Pancreas (tissue), 10 donors: ENCODE measurements around the gene BNIP2. TPM values are rescaled to one million over a fixed set of nuclear protein-coding genes. Genes with fewer than 3 reads are reported as not detected.

ENCODE experiments used
- ATAC-seq, 4 donors: fragments of 200-7000 bp; cut with Tn5 transposase; one replicate each; pipeline versions ENCODE4 v1.8.0 to v1.9.1; 2020; ENCODE audit warnings: mild to moderate bottlenecking in 4 of 4, moderate library complexity in 4 of 4
- DNase-seq, 6 donors: peaks; one replicate each; pipeline ENCODE4 v3.0.0-alpha.2; 2020
- FAIRE-seq: peaks from 2 replicates; lab custom pipeline; 2012; peaks lifted over from hg19 to GRCh38; lab: Jason Lieb, UNC
- H3K27ac ChIP-seq, 4 donors: fragments of 200-600 bp; sonication (generic); 1 replicate in 3 of 4; 2 replicates in 1 of 4; pipeline versions ENCODE4 v1.5.0 to v1.8.0; 2020
- H3K27me3 ChIP-seq, 4 donors: fragments of 200-600 bp; one replicate each; pipeline ENCODE4 v1.8.0; 2021
- H3K36me3 ChIP-seq, 3 donors: fragments of 200-600 bp; sonication (generic) in 1 of 3; one replicate each; pipeline versions ENCODE4 v1.5.0 to v1.8.0; 2020 to 2021
- H3K4me1 ChIP-seq, 3 donors: fragments of 200-600 bp; one replicate each; pipeline ENCODE4 v1.8.0; 2021
- H3K4me3 ChIP-seq, 4 donors: fragments of 200-600 bp; sonication (generic) in 2 of 4; one replicate each; pipeline versions ENCODE4 v1.5.0 to v1.8.0; 2020 to 2021
- H3K9me3 ChIP-seq, 4 donors: fragments of 200-600 bp; one replicate each; pipeline ENCODE4 v1.8.0; 2021
- CTCF ChIP-seq, 4 donors: fragments of 200-600 bp; sonication (generic) in 3 of 4; IDR thresholded peaks; one replicate each; pipeline versions ENCODE4 v1.5.0 to v1.8.0; 2021; ENCODE audit warnings: antibody characterized with exemption in 4 of 4
- WGBS, 2 donors: extraction: QIAGEN DNeasy Blood & Tissue Kit; methylation state at CpG; one replicate each; pipeline ENCODE4 v1.1.7; 2013; 5-methylcytosine and 5-hydroxymethylcytosine counted together
- intact Hi-C, 3 donors: fragments of 100-400 bp; cut with DNase I; formaldehyde crosslinking; loops; one replicate each; pipeline versions ENCODE4 v1.11.1 to v1.14.2; 2022
- polyA plus RNA-seq, 2 donors: library from polyadenylated mRNA; stranded (reverse); fragments of 200-250 nt; gene quantifications; one replicate each; pipeline ENCODE4 v1.2.3, GENCODE V29; 2013
- total RNA-seq, 6 donors: library from RNA; stranded (reverse); fragmentation: NEBNext Ultra II Directional in 4 of 6; extraction: Animal tissue kit (Norgen Biotek cat#: 25700) in 4 of 6; gene quantifications; one replicate each; pipeline versions ENCODE4 v1.2.1 to v1.2.4, GENCODE V29; 2021 to 2023
- donor health status: healthy with polysubstance abuse.
- donor health status: DM: no; HTN: no; CAD: no; lungs with moderate emphysema.
- donor health status: DM: no; HTN: no; CAD: no.
- donor health status: control.
- donor health status: control.
- donor health status: Bipolar disorder and iron deficiency.
- donor health status: DM: yes; HTN: yes; CAD: no.
- donor health status: DM: no; HTN: no; CAD: no.
- donor health status: DM: no; HTN: no; CAD: no.
- donor health status: DM: yes; HTN: yes; CAD: no.

Gene BNIP2
- total and polyA plus RNA-seq, 8 donors: 15.7 to 46.9 (median 23.2) TPM

- no peak for DNase-seq
- Histone ChIP-seq H3K27me3 (no peaks in the 10 kb centered on the region), H3K36me3 (peaks cover 0 to 9% (median 0%) of the 10 kb centered on the region in 3 donors), H3K4me1 (no peaks in the 10 kb centered on the region), H3K27ac (no peak overlapping the region), H3K4me3 (no peak overlapping the region), H3K9me3 (no peaks in the 10 kb centered on the region)
- WGBS, 2 donors: 86 to 88% methylated on average over 3 of the region's 3 CpGs
- ATAC-seq: no peak
- intact Hi-C loops: no loop called here
- no peak for TF ChIP-seq CTCF (IDR thresholded peaks at IDR 0.05)
- no peak for FAIRE-seq
Measured at GRCh38 chr15:59636184-59636583, 52.9 kb downstream of the BNIP2 start.

- ATAC-seq (no peak), DNase-seq (no peak), FAIRE-seq (no peak)
- no peak overlapping the region for H3K4me3 ChIP-seq
- H3K36me3 ChIP-seq: peaks cover 0 to under 1% (median 0%) of the 10 kb centered on the region in 3 donors
- H3K4me1 ChIP-seq: no peaks in the 10 kb centered on the region
- no peaks in the 10 kb centered on the region for H3K27me3 ChIP-seq
- no peak overlapping the region for H3K27ac ChIP-seq
- WGBS, 2 donors: 42 to 54% methylated on average over 4 of the region's 4 CpGs
- no peak for TF ChIP-seq CTCF (IDR thresholded peaks at IDR 0.05)
- H3K9me3 ChIP-seq: no peaks in the 10 kb centered on the region
- intact Hi-C loops: no loop called here
Measured at GRCh38 chr15:59632714-59633113, 56.4 kb downstream of the BNIP2 start.

GRCh38 chr15:59622289-59622688, 66.8 kb downstream of the BNIP2 start:
- peak in 3 of 4 donors; percentile 60 to 83 (median 79) for ATAC-seq
- peak in 3 of 6 donors; percentile 26 to 61 (median 30) for DNase-seq
- Histone ChIP-seq H3K27me3 (no peaks in the 10 kb centered on the region), H3K4me3 (no peak overlapping the region), H3K27ac (no peak overlapping the region), H3K4me1 (no peaks in the 10 kb centered on the region), H3K9me3 (no peaks in the 10 kb centered on the region), H3K36me3 (no peaks in the 10 kb centered on the region)
- WGBS, 2 donors: 18% methylated on average over 6 of the region's 6 CpGs
- no peak for FAIRE-seq
- TF ChIP-seq CTCF (IDR thresholded peaks at IDR 0.05): no peak
- intact Hi-C loops: loop anchor here in 1 of 3 donors (10.0 kb wide), 1 partner anchor 87 kb away; no protein-coding TSS in a partner anchor

- DNase-seq: no peak
- no peaks in the 10 kb centered on the region for H3K4me1 ChIP-seq
- H3K27ac ChIP-seq: no peak overlapping the region
- H3K27me3 ChIP-seq: no peaks in the 10 kb centered on the region
- no peak for FAIRE-seq
- no peak overlapping the region for H3K4me3 ChIP-seq
- intact Hi-C loops: no loop called here
- H3K36me3 ChIP-seq: no peaks in the 10 kb centered on the region
- no peak for ATAC-seq
- WGBS, 2 donors: 56 to 73% methylated on average over 4 of the region's 4 CpGs
- TF ChIP-seq CTCF (IDR thresholded peaks at IDR 0.05): no peak
- no peaks in the 10 kb centered on the region for H3K9me3 ChIP-seq
Measured at GRCh38 chr15:59618406-59618805, 70.7 kb downstream of the BNIP2 start.

GRCh38 chr15:59616379-59616778, 72.7 kb downstream of the BNIP2 start:
- intact Hi-C loops: no loop called here
- ATAC-seq: peak in 3 of 4 donors; percentile 77 to 78 (median 78)
- no peak overlapping the region for H3K4me3 ChIP-seq

More at GRCh38 chr15:59616379-59616778, 72.7 kb downstream of the BNIP2 start:
- no peak for TF ChIP-seq CTCF (IDR thresholded peaks at IDR 0.05)
- no peak for FAIRE-seq
- no peaks in the 10 kb centered on the region for H3K9me3 ChIP-seq
- H3K36me3 ChIP-seq: no peaks in the 10 kb centered on the region
- no peaks in the 10 kb centered on the region for H3K27me3 ChIP-seq
- WGBS, 2 donors: 13 to 18% methylated on average over 3 of the region's 3 CpGs
- H3K4me1 ChIP-seq: no peaks in the 10 kb centered on the region
- DNase-seq: no peak
- H3K27ac ChIP-seq: peak overlapping the region in 2 of 4 donors; percentile 3 to 26
